Measurements from ENCODE around the gene NDUFS8. TPM values are rescaled to one million over a fixed set of nuclear protein-coding genes. Genes with fewer than 3 reads are reported as not detected.

Gene NDUFS8
- total and polyA plus RNA-seq, 4 donors = 70.1 to 159 (median 84.3) TPM

Small RNAs within 50 kb of the gene (microRNA-seq; reads per million reads assigned to microRNA genes)
- gene MIR4691 = 0 reads per million in 2 donors
- 0 reads per million in 2 donors for gene MIR6753
- gene MIR7113 = 0 to 1.2 reads per million in 2 donors

Other genes with a start within 250 kb of the NDUFS8 start
- gene UNC93B1, start 26.6 kb upstream of the NDUFS8 start, total RNA-seq = 10 to 100 TPM; 20.4 to 32.1 TPM
- gene UNC93B1, start 26.6 kb upstream of the NDUFS8 start, polyA plus RNA-seq = 10 to 100 TPM in 1 of 2 donors, 1 to 10 TPM in 1; 9.1 to 28.9 TPM
- 10 to 100 TPM; 10.9 to 12.4 TPM for gene ALDH3B1, start 20.4 kb upstream of the NDUFS8 start, total RNA-seq
- gene ALDH3B1, start 20.4 kb upstream of the NDUFS8 start, polyA plus RNA-seq = 1 to 10 TPM; 9.1 TPM
- gene TCIRG1, start 8.3 kb downstream of the NDUFS8 start, total RNA-seq = 100 to 1,000 TPM; 124 to 173 TPM
- gene TCIRG1, start 8.3 kb downstream of the NDUFS8 start, polyA plus RNA-seq = 100 to 1,000 TPM in 1 of 2 donors, 10 to 100 TPM in 1; 47.5 to 485 TPM
- 10 to 100 TPM; 15.2 to 19.9 TPM for gene CHKA, start 90.7 kb downstream of the NDUFS8 start, total RNA-seq
- gene CHKA, start 90.7 kb downstream of the NDUFS8 start, polyA plus RNA-seq = 1 to 10 TPM; 8.2 to 8.9 TPM
- 10 to 100 TPM; 39.9 to 49.6 TPM for gene KMT5B, start 182.6 kb downstream of the NDUFS8 start, total RNA-seq
- 10 to 100 TPM; 24.4 to 27.9 TPM for gene KMT5B, start 182.6 kb downstream of the NDUFS8 start, polyA plus RNA-seq
- gene C11orf24, start 241.3 kb downstream of the NDUFS8 start, total RNA-seq = 10 to 100 TPM; 48.9 to 65.5 TPM
- 10 to 100 TPM; 37.7 to 39.1 TPM for gene C11orf24, start 241.3 kb downstream of the NDUFS8 start, polyA plus RNA-seq